ENCODE results near the gene ZNF678. TPM values are rescaled to one million over a fixed set of nuclear protein-coding genes. Genes with fewer than 3 reads are reported as not detected.
A peak's percentile ranks its signal among the peaks of the same experiment; 100 is the strongest.

The ZNF678 gene
- total and polyA plus RNA-seq, 9 of the 15 experiments (the other 6 are each of a cell fraction or from before 2014, with no cell fraction given): 3.0 to 16.8 (median 8.0) TPM

DNA sequence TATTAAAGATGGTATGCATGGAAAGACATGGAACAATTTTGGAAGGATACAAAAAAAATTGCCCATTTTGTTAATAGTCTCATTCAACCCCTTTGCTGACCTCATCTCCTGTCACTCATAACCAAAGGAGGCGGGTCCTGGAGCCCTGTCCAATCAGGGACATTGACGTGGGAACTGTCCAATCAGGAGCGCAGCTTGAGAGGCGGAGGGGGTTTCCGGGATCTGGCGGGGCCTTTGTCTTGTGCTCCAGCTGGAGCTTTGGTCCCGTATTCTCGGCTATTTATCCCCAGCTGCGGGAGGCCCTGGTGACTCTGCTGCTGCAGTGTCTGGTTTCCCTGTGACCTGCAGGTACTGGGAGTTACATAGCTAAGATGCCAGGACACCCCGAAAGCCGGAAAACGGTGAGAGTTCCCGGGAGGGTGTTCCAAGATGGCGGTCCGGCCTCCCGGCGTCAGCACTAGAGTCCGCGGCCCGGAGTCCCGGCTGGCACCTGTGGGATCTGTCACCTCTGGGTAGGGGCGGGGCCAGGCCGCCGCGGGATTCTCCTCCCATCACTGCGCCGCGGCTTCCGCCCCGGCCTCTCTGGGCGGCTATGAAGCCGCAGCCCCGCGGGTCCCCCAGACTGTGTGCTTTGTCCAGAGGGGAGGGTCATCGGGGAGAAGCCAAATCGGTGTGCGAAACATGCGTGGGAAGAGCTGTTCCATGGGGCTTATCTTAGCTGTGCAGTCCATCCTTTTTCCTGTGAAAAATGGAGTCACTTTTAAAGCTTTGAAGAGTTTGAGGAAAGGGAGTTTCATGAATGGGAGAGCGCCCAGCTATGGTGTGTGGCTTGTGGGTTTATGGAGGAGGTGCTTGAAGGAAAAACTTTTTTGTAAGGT is at the start of gene ZNF678 (continued):
- TF ChIP-seq, protein P1, sequence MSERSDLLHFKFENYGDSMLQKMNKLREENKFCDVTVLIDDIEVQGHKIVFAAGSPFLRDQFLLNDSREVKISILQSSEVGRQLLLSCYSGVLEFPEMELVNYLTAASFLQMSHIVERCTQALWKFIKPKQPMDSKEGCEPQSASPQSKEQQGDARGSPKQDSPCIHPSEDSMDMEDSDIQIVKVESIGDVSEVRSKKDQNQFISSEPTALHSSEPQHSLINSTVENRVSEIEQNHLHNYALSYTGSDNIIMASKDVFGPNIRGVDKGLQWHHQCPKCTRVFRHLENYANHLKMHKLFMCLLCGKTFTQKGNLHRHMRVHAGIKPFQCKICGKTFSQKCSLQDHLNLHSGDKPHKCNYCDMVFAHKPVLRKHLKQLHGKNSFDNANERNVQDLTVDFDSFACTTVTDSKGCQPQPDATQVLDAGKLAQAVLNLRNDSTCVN (CRISPR knock-in tag; IDR thresholded peaks at IDR 0.05): no peak
- peak; percentile 82 for TF ChIP-seq RBBP5 (IDR thresholded peaks at IDR 0.05; ENCODE audit: borderline replicate concordance, insufficient read depth, low read length, poor library complexity, severe bottlenecking)
- peak; percentile 17 to 65; a peak in 3 of 4 replicates for TF ChIP-seq FOXK2 (conservative IDR thresholded peaks at IDR 0.05 in 1 of 2, IDR thresholded peaks at IDR 0.05 in 1 of 2; ENCODE audit: low read depth in 2 of 2)
- TF ChIP-seq HEY1 (CRISPR knock-in tag; IDR thresholded peaks at IDR 0.05; ENCODE audit: borderline replicate concordance): no peak
- no peak for TF ChIP-seq COPS2 (conservative IDR thresholded peaks at IDR 0.05)
- no peak for TF ChIP-seq MAFG (tag; conservative IDR thresholded peaks at IDR 0.05)
- TF ChIP-seq, protein P2, sequence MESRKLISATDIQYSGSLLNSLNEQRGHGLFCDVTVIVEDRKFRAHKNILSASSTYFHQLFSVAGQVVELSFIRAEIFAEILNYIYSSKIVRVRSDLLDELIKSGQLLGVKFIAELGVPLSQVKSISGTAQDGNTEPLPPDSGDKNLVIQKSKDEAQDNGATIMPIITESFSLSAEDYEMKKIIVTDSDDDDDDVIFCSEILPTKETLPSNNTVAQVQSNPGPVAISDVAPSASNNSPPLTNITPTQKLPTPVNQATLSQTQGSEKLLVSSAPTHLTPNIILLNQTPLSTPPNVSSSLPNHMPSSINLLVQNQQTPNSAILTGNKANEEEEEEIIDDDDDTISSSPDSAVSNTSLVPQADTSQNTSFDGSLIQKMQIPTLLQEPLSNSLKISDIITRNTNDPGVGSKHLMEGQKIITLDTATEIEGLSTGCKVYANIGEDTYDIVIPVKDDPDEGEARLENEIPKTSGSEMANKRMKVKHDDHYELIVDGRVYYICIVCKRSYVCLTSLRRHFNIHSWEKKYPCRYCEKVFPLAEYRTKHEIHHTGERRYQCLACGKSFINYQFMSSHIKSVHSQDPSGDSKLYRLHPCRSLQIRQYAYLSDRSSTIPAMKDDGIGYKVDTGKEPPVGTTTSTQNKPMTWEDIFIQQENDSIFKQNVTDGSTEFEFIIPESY (CRISPR knock-in tag; IDR thresholded peaks at IDR 0.05): peak; percentile 27; the same call in 1 of the 2 replicates
- TF ChIP-seq TAF15 (IDR thresholded peaks at IDR 0.05; ENCODE audit: low read depth, low read length): no peak
- peak; percentile 41; the same call in 1 of the 2 replicates for TF ChIP-seq C11orf30 (IDR thresholded peaks at IDR 0.05; ENCODE audit: low read depth)
- TF ChIP-seq, protein P3, sequence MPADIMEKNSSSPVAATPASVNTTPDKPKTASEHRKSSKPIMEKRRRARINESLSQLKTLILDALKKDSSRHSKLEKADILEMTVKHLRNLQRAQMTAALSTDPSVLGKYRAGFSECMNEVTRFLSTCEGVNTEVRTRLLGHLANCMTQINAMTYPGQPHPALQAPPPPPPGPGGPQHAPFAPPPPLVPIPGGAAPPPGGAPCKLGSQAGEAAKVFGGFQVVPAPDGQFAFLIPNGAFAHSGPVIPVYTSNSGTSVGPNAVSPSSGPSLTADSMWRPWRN (IDR thresholded peaks at IDR 0.05; ENCODE audit: low read depth): no peak
- TF ChIP-seq, protein P4, sequence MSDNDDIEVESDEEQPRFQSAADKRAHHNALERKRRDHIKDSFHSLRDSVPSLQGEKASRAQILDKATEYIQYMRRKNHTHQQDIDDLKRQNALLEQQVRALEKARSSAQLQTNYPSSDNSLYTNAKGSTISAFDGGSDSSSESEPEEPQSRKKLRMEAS (CRISPR knock-in tag; IDR thresholded peaks at IDR 0.05): peak; percentile 42
- TF ChIP-seq, protein P5, sequence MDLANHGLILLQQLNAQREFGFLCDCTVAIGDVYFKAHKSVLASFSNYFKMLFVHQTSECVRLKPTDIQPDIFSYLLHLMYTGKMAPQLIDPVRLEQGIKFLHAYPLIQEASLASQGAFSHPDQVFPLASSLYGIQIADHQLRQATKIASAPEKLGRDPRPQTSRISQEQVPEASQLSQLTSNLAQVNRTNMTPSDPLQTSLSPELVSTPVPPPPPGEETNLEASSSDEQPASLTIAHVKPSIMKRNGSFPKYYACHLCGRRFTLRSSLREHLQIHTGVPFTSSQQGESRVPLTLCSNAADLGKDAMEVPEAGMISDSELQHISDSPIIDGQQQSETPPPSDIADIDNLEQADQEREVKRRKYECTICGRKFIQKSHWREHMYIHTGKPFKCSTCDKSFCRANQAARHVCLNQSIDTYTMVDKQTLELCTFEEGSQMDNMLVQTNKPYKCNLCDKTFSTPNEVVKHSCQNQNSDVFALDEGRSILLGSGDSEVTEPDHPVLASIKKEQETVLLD (IDR thresholded peaks at IDR 0.05): peak; percentile 57; the same call in 1 of the 2 replicates
- TF ChIP-seq, protein P6, sequence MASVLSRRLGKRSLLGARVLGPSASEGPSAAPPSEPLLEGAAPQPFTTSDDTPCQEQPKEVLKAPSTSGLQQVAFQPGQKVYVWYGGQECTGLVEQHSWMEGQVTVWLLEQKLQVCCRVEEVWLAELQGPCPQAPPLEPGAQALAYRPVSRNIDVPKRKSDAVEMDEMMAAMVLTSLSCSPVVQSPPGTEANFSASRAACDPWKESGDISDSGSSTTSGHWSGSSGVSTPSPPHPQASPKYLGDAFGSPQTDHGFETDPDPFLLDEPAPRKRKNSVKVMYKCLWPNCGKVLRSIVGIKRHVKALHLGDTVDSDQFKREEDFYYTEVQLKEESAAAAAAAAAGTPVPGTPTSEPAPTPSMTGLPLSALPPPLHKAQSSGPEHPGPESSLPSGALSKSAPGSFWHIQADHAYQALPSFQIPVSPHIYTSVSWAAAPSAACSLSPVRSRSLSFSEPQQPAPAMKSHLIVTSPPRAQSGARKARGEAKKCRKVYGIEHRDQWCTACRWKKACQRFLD (CRISPR knock-in tag; IDR thresholded peaks at IDR 0.05): no peak
- TF ChIP-seq, protein P7, sequence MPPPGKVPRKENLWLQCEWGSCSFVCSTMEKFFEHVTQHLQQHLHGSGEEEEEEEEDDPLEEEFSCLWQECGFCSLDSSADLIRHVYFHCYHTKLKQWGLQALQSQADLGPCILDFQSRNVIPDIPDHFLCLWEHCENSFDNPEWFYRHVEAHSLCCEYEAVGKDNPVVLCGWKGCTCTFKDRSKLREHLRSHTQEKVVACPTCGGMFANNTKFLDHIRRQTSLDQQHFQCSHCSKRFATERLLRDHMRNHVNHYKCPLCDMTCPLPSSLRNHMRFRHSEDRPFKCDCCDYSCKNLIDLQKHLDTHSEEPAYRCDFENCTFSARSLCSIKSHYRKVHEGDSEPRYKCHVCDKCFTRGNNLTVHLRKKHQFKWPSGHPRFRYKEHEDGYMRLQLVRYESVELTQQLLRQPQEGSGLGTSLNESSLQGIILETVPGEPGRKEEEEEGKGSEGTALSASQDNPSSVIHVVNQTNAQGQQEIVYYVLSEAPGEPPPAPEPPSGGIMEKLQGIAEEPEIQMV (tag; conservative IDR thresholded peaks at IDR 0.05; ENCODE audit: low read depth): peak; percentile 81
- TF ChIP-seq L3MBTL2 (IDR thresholded peaks at IDR 0.05): peak; percentile 81

Data from K562 (cell line).